Measurements from ENCODE around the gene ASXL2. TPM values are rescaled to one million over a fixed set of nuclear protein-coding genes. Genes with fewer than 3 reads are reported as not detected.
A peak's percentile ranks its signal among the peaks of the same experiment; 100 is the strongest.

The ASXL2 gene
- total RNA-seq, 1 donor from 2014 or later = 37.5 TPM

DNA sequence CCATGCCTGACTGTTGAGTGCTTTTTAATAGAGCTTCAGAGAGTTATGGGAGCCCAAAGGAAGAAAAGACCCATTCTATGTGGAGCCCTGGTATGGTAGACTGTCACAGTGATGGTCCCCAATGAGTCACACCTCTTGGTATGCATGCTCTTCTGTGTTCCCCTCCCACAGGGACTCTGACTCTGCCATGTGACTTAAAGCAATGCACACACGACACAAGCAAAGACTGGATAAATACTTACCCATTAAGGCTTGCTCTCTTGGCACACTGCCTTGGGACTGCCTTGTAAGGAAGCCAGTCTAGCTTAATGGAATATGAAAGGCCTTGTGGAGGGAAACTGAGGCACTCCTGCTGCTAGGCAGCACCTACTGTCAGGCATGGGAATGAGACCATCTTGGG lies 188.2 kb downstream of the ASXL2 start:
- DNase-seq (ENCODE audit: low spot score) = peak; percentile 62

DNA sequence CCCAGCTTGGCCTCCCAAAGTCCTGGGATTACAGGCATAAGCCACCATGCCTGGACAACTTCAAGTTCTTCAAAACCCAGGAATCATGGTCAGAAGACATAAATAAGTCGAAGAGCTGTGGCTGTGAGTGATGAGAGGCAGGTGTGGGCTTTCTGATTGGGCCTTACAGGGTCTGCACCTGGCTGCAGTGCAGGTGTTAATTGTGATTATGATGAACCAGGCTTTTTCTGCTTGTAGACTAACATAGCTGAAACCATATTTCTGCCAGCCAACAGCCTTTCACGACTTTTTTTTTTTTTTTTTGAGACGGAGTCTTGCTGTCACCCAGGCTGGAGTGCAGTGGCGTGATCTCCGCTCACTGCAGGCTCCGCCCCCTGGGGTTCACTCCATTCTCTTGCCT lies 190.1 kb downstream of the ASXL2 start:
- DNase-seq (ENCODE audit: low spot score) = no peak

DNA sequence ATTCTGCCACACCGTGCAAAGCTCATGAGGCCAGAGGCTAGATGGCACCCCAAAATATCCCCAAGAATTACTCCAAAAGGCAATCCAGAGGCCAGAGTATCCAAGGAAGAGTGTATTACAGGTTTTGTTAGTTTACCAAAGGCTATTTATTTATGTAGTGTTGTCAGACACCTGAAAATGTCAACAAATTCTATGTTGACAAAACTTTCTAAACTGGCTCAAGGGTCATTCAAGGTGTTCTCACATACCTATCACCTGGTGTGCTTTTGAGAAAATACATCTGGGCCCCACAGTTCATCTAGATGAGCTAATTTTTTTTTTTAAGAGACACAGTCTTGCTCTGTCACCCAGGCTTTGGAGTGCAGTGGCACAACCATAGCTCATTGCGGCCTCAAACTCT lies 192.5 kb downstream of the ASXL2 start:
- DNase-seq (ENCODE audit: low spot score) = no peak

DNA sequence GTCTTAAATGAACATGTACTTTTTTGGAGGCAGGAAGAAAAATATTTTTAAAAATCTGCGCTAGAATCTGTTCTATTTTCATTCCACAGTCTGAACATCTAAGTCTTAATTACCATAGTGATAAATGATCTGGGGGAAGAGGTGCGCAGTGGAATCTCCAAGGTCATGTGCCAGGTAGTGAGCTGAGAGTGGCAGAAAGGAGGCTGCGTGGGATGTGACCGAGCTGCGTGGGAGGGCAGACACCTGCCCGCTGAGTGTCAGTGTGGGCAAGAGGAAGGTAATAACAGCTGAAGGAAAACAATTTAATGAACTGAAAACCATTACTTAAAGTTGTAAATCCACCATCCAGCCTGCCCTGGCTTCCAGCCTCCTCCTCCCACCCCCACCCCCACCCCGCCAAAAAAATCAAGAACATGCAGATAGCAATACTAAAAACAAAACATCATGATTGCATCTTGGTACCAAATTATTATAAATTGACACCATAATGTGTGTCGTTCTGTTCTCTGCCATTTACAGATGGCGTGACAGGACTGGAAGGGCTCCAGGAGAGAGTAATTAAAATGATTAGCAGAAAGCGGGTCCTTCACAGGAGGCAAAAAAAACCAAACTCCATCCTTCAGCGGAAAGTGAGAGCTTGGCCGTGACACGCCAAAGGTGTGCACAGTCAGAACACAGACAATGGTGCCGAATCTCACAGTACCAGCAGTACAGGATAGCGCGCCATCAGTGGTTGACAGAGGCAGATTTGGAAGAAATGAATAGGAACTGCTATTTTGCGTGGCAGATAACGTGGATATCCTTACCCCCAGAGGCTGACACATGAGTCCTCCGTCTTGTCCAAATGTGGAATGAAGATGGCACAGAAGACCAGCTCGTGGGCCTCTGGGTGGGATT lies 193.5 kb downstream of the ASXL2 start:
- DNase-seq (ENCODE audit: low spot score) = no peak

Other genes with a start within 250 kb of the ASXL2 start
- 35.9 TPM for gene DTNB, start 204.9 kb downstream of the ASXL2 start, total RNA-seq
- 10.1 TPM for gene KIF3C, start 104.0 kb upstream of the ASXL2 start, total RNA-seq
- gene RAB10, start 155.6 kb upstream of the ASXL2 start, total RNA-seq = 173 TPM

Measured in mucosa of gallbladder (tissue), 1 donor.